Esophagus muscularis mucosa (tissue), 4 donors: ENCODE results near the gene CISH. TPM values are rescaled to one million over a fixed set of nuclear protein-coding genes. Genes with fewer than 3 reads are reported as not detected.

Experiments
- DNase-seq: peaks from one replicate; pipeline ENCODE4 v3.0.0-alpha.2; 2017; ENCODE audit errors: extremely low spot score
- H3K27ac ChIP-seq, 4 donors: fragments of 200-600 bp; sonication (generic); replicated peaks in 1 of 4; 1 replicate in 3 of 4; 2 replicates in 1 of 4; pipeline ENCODE4 v1.5.1; 2016 to 2019; ENCODE audit warnings: mild to moderate bottlenecking in 1 of 4
- H3K27me3 ChIP-seq, 4 donors: fragments of 200-600 bp; sonication (generic); one replicate each; pipeline versions ENCODE4 v1.5.1 to v1.6.0; 2016 to 2019
- H3K36me3 ChIP-seq, 4 donors: fragments of 200-600 bp; sonication (generic); one replicate each; pipeline ENCODE4 v1.5.1; 2016 to 2019
- H3K4me1 ChIP-seq, 4 donors: fragments of 200-600 bp; sonication (generic); one replicate each; pipeline ENCODE4 v1.5.1; 2016 to 2019
- H3K4me3 ChIP-seq, 4 donors: fragments of 200-600 bp; sonication (generic); 1 replicate in 2 of 4; 2 replicates in 2 of 4; pipeline ENCODE4 v1.5.1; 2016 to 2019; ENCODE audit warnings: mild to moderate bottlenecking in 4 of 4, moderate library complexity in 1 of 4
- H3K9me3 ChIP-seq, 4 donors: fragments of 200-600 bp; sonication (generic); 1 replicate in 3 of 4; 2 replicates in 1 of 4; pipeline ENCODE4 v1.5.1; 2016 to 2019
- CTCF ChIP-seq, 3 experiments: fragments of 200-600 bp in 2 of 3; fragments of 450-650 bp in 1 of 3; sonication (generic) in 2 of 3; IDR thresholded peaks; one replicate each; pipeline ENCODE4 v1.5.1; 2017 to 2019; ENCODE audit warnings: antibody characterized with exemption in 3 of 3, mild to moderate bottlenecking in 2 of 3, moderate library complexity in 1 of 3
- EP300 ChIP-seq: sonication (generic); formaldehyde crosslinking; IDR thresholded peaks from one replicate; pipeline ENCODE4 v1.6.1; 2017; ENCODE audit warnings: antibody characterized with exemption
- POLR2A ChIP-seq: fragments of 450-650 bp; IDR thresholded peaks from one replicate; pipeline ENCODE4 v1.6.1; 2017; ENCODE audit warnings: antibody characterized with exemption, moderate library complexity, mild to moderate bottlenecking, low read depth
- POLR2AphosphoS5 ChIP-seq, 2 donors: sonication (generic); formaldehyde crosslinking; IDR thresholded peaks; one replicate each; pipeline ENCODE4 v1.6.1; 2017; ENCODE audit warnings: antibody characterized with exemption in 2 of 2
- WGBS: methylation state at CpG from one replicate; pipeline ENCODE4 v1.1.5; 2018; 5-methylcytosine and 5-hydroxymethylcytosine counted together
- intact Hi-C: fragments of 100-400 bp; cut with DNase I; formaldehyde crosslinking; loops from one replicate; pipeline ENCODE4 v1.15.1; 2023
- total RNA-seq, 4 donors: library from RNA; depleted of rRNA; stranded (reverse); fragments of >200 nt; gene quantifications; one replicate each; pipeline versions ENCODE4 v1.1.0 to v1.2.1, GENCODE V29; 2016

CISH gene
- total RNA-seq, 4 donors from 2014 or later: 1.7 to 26.7 (median 4.4) TPM

- TF ChIP-seq POLR2AphosphoS5 (IDR thresholded peaks at IDR 0.05) (no peak), POLR2A (no peak), EP300 (no peak), CTCF (IDR thresholded peaks at IDR 0.05) (no peak)
- DNase-seq: no peak
- Histone ChIP-seq H3K9me3 (no peaks in the 10 kb centered on the region), H3K27ac (peak overlapping the region in 2 of 4 donors; percentile 0 to 84), H3K27me3 (no peaks in the 10 kb centered on the region), H3K4me3 (peak overlapping the region in 3 of 4 donors; percentile 63 to 78 (median 76)), H3K36me3 (peaks cover 9 to 38% (median 29%) of the 10 kb centered on the region in 4 donors), H3K4me1 (peaks cover 55 to 88% (median 78%) of the 10 kb centered on the region in 4 donors)
- WGBS: 89% methylated on average over 3 of the region's 3 CpGs
- intact Hi-C loops: no loop called here
These were observed 1.9 kb downstream of the CISH start for GRCh38 chr3:50609763-50610085.

DNA sequence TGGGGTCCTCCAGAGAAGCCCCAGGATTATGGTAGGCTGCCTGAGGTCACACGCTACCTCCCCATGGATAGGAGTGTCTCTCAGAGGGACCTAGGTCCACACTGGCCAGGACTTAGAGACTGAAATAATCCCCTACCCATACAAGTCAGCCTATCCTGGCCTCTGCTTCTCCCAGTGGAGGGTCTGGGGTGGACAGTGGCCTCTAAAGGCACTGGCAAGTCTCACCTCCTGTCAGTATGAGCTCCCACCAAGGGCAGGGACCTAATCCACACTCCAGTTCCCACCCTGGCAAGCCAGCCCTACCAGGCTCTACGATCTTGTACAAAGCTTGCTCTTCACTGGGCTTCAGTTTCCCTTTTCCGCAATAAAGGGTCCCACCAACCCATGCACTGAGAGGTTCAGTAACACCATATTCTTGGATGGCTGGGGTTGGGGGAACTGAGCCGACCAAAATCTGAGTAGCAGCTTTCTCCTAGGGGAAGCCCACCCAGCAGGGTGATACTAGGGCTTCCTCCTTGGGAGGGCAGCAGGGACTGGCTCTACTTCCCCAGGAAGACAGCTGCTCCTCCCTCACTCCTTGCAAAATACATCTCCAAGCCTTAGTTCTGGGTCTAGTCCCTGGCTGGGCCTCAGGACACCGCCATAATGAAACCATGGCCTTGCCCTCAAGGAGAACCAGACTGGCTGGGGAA lies 2.4 kb downstream of the CISH start:
- peaks cover 9 to 42% (median 31%) of the 10 kb centered on the region in 4 donors for H3K36me3 ChIP-seq
- peaks cover 60 to 93% (median 80%) of the 10 kb centered on the region in 4 donors for H3K4me1 ChIP-seq
- no peaks in the 10 kb centered on the region for H3K27me3 ChIP-seq
- H3K9me3 ChIP-seq: no peaks in the 10 kb centered on the region
- H3K27ac ChIP-seq: peak overlapping the region in 2 of 4 donors; percentile 0 to 7
- intact Hi-C loops: no loop called here
- DNase-seq: no peak
- WGBS: 90% methylated on average over 4 of the region's 5 CpGs
- no peak for TF ChIP-seq POLR2AphosphoS5 (IDR thresholded peaks at IDR 0.05)
- no peak for TF ChIP-seq POLR2A
- TF ChIP-seq CTCF (IDR thresholded peaks at IDR 0.05): no peak
- no peak for TF ChIP-seq EP300
- peak overlapping the region in 1 of 4 donors; percentile 63 for H3K4me3 ChIP-seq

GRCh38 chr3:50608278-50608677 lies 3.3 kb downstream of the CISH start:
- H3K27me3 ChIP-seq: no peaks in the 10 kb centered on the region
- no peaks in the 10 kb centered on the region for H3K9me3 ChIP-seq
- peaks cover 9 to 51% (median 34%) of the 10 kb centered on the region in 4 donors for H3K36me3 ChIP-seq
- DNase-seq: no peak
- no peak overlapping the region for H3K4me3 ChIP-seq
- peaks cover 70 to 93% (median 81%) of the 10 kb centered on the region in 4 donors for H3K4me1 ChIP-seq
- TF ChIP-seq POLR2AphosphoS5 (IDR thresholded peaks at IDR 0.05): no peak
- no peak for TF ChIP-seq EP300
- TF ChIP-seq POLR2A: no peak
- peak overlapping the region in 1 of 4 donors; percentile 37 for H3K27ac ChIP-seq
- intact Hi-C loops: no loop called here
- WGBS: 86% methylated on average over 2 of the region's 7 CpGs

GRCh38 chr3:50607271-50608091 lies 4.1 kb downstream of the CISH start:
- TF ChIP-seq EP300 (no peak), CTCF (IDR thresholded peaks at IDR 0.05) (no peak), POLR2A (peak; percentile 11)
- intact Hi-C loops: loop anchor here (2.0 kb wide), 1 partner anchor 29 kb away; no protein-coding TSS in a partner anchor
- 88% methylated on average over 25 of the region's 29 CpGs for WGBS
- peaks cover 73 to 93% (median 82%) of the 10 kb centered on the region in 4 donors for H3K4me1 ChIP-seq
- H3K9me3 ChIP-seq: no peaks in the 10 kb centered on the region
- DNase-seq: no peak
- no peaks in the 10 kb centered on the region for H3K27me3 ChIP-seq
- H3K4me3 ChIP-seq: no peak overlapping the region
- H3K27ac ChIP-seq: peak overlapping the region in 1 of 4 donors; percentile 0
- H3K36me3 ChIP-seq: peaks cover 9 to 52% (median 34%) of the 10 kb centered on the region in 4 donors

- H3K4me1 ChIP-seq: peaks cover 77 to 97% (median 87%) of the 10 kb centered on the region in 4 donors
- no peaks in the 10 kb centered on the region for H3K9me3 ChIP-seq
- intact Hi-C loops: loop anchor here (2.0 kb wide), 1 partner anchor 28 kb away; no protein-coding TSS in a partner anchor
- TF ChIP-seq CTCF (IDR thresholded peaks at IDR 0.05): no peak
- no peak for TF ChIP-seq EP300
- TF ChIP-seq POLR2A: no peak
- TF ChIP-seq POLR2AphosphoS5 (IDR thresholded peaks at IDR 0.05): no peak
- peaks cover 9 to 52% (median 34%) of the 10 kb centered on the region in 4 donors for H3K36me3 ChIP-seq
- WGBS: 72% methylated on average over 6 of the region's 6 CpGs
- DNase-seq: no peak
- H3K4me3 ChIP-seq: no peak overlapping the region
- H3K27ac ChIP-seq: peak overlapping the region in 2 of 4 donors; percentile 0 to 26
- H3K27me3 ChIP-seq: no peaks in the 10 kb centered on the region
These were observed 5.0 kb downstream of the CISH start for GRCh38 chr3:50606596-50606995.
